Measurements from ENCODE around the gene BICC1.

Gene BICC1

DNA sequence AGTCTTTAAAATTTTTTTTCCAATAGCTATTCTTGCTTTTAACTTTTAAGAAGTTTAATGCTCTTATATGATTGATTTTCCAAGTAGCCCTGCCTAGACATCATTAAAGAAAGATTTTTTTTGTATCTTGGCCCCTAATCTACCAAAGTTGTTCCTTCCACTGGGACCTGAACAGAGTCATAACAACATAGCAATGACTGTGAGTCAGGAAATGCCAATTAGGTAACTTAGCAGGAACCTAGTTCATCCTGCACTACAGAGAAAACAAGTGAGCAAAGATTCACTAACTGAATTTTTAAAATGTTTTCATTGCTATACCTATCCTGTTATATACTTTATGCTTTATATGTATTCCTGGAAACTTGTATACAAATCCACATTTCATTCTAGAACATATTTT lies 284.7 kb downstream of the BICC1 start:
- Histone ChIP-seq H3K4me1 (ENCODE audit: control insufficient read depth in 1 of 2, insufficient read depth in 2 of 2, low read length in 2 of 2) (no peaks in the 10 kb centered on the region), H3K27me3 (ENCODE audit: low read depth, low read length) (no peaks in the 10 kb centered on the region), H3K4me3 (ENCODE audit: low read depth in 1 of 2, low read length in 2 of 2) (no peak overlapping the region), H3K36me3 (ENCODE audit: control insufficient read depth in 1 of 2, insufficient read depth in 2 of 2, low read length in 2 of 2) (no peaks in the 10 kb centered on the region), H3K9me3 (ENCODE audit: control insufficient read depth in 1 of 2, low read length in 2 of 2) (no peaks in the 10 kb centered on the region), H3K27ac (ENCODE audit: low read length) (no peak overlapping the region)

DNA sequence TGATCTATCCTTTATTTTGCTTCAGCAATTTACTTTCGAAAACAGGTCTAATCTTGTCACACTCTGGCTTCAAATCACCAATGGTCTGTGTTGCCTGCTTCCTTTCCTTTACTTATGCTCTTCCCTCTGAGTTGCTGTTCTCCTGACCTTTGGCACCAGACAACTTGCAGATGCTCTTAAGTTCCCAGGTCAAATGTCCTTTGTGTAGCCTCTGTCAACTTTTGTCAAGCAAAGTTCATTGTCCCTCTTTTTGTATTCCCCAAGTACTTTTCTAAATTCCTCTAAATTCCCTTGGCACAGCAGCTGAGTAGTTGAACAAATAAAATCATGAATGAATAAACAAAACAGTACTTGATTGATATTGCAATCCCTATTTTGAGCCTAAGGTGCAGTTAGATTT lies 289.4 kb downstream of the BICC1 start:
- H3K27ac ChIP-seq (ENCODE audit: low read length): no peak overlapping the region
- H3K9me3 ChIP-seq (ENCODE audit: control insufficient read depth in 1 of 2, low read length in 2 of 2): no peaks in the 10 kb centered on the region
- H3K36me3 ChIP-seq (ENCODE audit: control insufficient read depth in 1 of 2, insufficient read depth in 2 of 2, low read length in 2 of 2): no peaks in the 10 kb centered on the region
- H3K4me1 ChIP-seq (ENCODE audit: control insufficient read depth in 1 of 2, insufficient read depth in 2 of 2, low read length in 2 of 2): no peaks in the 10 kb centered on the region
- H3K4me3 ChIP-seq (ENCODE audit: low read depth in 1 of 2, low read length in 2 of 2): no peak overlapping the region
- no peaks in the 10 kb centered on the region for H3K27me3 ChIP-seq (ENCODE audit: low read depth, low read length)

DNA sequence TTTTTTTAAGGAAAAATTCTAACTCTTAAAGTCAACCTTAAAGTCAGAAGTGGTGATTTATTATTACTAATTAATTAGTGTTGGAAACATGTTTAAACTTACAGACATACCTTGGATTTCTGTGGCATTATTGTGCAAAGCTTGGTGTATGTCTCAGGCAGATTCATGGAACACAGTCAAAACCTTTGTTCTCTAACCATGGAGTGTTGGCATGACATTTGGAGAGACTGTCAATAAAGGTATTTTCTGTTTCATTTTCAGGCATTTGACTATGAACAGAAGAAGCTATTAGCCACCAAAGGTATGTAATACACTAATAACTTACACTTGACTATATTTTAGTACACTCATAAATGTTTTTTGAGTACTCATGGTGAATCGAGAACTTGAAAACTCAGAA lies 293.7 kb downstream of the BICC1 start:
- no peak overlapping the region for H3K27ac ChIP-seq (ENCODE audit: low read length)
- H3K4me1 ChIP-seq (ENCODE audit: control insufficient read depth in 1 of 2, insufficient read depth in 2 of 2, low read length in 2 of 2): no peaks in the 10 kb centered on the region
- no peaks in the 10 kb centered on the region for H3K36me3 ChIP-seq (ENCODE audit: control insufficient read depth in 1 of 2, insufficient read depth in 2 of 2, low read length in 2 of 2)
- H3K27me3 ChIP-seq (ENCODE audit: low read depth, low read length): no peaks in the 10 kb centered on the region
- no peak overlapping the region for H3K4me3 ChIP-seq (ENCODE audit: low read depth in 1 of 2, low read length in 2 of 2)
- H3K9me3 ChIP-seq (ENCODE audit: control insufficient read depth in 1 of 2, low read length in 2 of 2): no peaks in the 10 kb centered on the region

DNA sequence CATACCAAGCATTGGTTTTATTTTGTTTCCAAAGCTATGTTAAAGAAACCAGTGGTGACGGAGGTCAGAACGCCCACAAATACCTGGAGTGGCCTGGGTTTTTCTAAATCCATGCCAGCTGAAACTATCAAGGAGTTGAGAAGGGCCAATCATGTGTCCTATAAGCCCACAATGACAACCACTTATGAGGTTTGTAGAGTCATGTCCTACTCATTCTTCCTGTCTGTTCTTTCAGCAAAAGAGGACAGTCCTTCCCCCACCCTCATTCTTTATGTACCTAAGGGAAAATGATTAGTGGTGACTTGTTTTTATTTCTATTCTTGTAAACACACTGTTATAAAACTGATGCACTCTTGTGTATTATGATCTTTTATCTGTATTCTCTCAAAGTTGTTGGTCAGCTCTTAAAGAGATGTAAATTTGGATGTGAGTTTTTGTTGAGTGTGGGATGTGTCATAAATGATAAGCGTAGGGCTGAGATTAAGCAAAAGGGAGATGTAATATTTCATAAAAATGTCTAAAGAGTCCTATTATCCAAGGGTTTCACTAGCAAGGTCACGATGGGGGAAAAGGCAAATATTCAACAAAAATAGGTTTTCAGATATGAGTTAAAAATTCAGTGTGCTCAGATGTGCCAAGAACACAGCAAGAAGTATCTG lies 294.4 kb downstream of the BICC1 start:
- Histone ChIP-seq H3K4me1 (ENCODE audit: control insufficient read depth in 1 of 2, insufficient read depth in 2 of 2, low read length in 2 of 2) (no peaks in the 10 kb centered on the region), H3K4me3 (ENCODE audit: low read depth in 1 of 2, low read length in 2 of 2) (no peak overlapping the region), H3K27me3 (ENCODE audit: low read depth, low read length) (no peaks in the 10 kb centered on the region), H3K9me3 (ENCODE audit: control insufficient read depth in 1 of 2, low read length in 2 of 2) (no peaks in the 10 kb centered on the region), H3K27ac (ENCODE audit: low read length) (no peak overlapping the region), H3K36me3 (ENCODE audit: control insufficient read depth in 1 of 2, insufficient read depth in 2 of 2, low read length in 2 of 2) (no peaks in the 10 kb centered on the region)

DNA sequence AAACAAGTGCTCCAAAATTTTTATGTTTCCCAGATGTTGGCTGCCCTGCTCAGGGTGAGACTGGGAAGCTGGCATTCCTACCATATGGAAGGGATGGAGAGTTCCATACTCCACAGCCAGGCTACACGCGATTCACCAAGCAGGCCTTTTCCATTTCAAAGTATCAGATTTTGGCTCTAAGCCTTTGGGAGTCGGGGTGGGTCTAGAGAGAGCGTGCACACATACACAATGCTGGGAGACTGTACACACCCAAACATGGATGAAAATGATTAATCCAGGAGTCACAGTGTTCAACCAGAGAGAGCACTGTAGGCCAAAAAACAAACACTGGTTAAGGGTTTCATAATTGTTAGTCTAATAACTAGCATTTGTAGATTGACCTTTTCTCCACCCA lies 295.0 kb downstream of the BICC1 start:
- Histone ChIP-seq H3K4me3 (ENCODE audit: low read depth in 1 of 2, low read length in 2 of 2) (no peak overlapping the region), H3K4me1 (ENCODE audit: control insufficient read depth in 1 of 2, insufficient read depth in 2 of 2, low read length in 2 of 2) (no peaks in the 10 kb centered on the region), H3K9me3 (ENCODE audit: control insufficient read depth in 1 of 2, low read length in 2 of 2) (no peaks in the 10 kb centered on the region), H3K27ac (ENCODE audit: low read length) (no peak overlapping the region), H3K27me3 (ENCODE audit: low read depth, low read length) (no peaks in the 10 kb centered on the region), H3K36me3 (ENCODE audit: control insufficient read depth in 1 of 2, insufficient read depth in 2 of 2, low read length in 2 of 2) (no peaks in the 10 kb centered on the region)

DNA sequence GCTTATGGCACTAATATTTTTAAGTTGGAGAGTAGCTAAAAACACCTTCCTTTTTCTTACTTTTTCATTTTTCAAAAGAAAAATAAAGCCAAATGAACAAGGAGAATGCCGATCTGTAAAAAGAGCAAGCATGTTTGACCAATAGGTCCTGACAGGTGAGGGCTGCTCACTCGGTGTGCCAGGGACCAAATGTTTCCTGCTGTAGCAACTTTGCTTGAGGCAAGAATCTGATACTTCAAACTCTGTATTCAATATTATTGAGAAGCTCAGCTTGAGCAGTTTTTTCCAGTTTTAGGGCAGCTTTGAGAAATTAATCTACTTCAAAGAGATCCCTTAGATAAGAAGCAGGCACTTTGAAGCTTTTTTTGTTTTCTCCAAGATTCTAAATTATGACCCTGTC lies 298.1 kb downstream of the BICC1 start:
- H3K27ac ChIP-seq (ENCODE audit: low read length): no peak overlapping the region
- H3K4me1 ChIP-seq (ENCODE audit: control insufficient read depth in 1 of 2, insufficient read depth in 2 of 2, low read length in 2 of 2): no peaks in the 10 kb centered on the region
- no peaks in the 10 kb centered on the region for H3K9me3 ChIP-seq (ENCODE audit: control insufficient read depth in 1 of 2, low read length in 2 of 2)
- no peak overlapping the region for H3K4me3 ChIP-seq (ENCODE audit: low read depth in 1 of 2, low read length in 2 of 2)
- no peaks in the 10 kb centered on the region for H3K27me3 ChIP-seq (ENCODE audit: low read depth, low read length)
- H3K36me3 ChIP-seq (ENCODE audit: control insufficient read depth in 1 of 2, insufficient read depth in 2 of 2, low read length in 2 of 2): no peaks in the 10 kb centered on the region

DNA sequence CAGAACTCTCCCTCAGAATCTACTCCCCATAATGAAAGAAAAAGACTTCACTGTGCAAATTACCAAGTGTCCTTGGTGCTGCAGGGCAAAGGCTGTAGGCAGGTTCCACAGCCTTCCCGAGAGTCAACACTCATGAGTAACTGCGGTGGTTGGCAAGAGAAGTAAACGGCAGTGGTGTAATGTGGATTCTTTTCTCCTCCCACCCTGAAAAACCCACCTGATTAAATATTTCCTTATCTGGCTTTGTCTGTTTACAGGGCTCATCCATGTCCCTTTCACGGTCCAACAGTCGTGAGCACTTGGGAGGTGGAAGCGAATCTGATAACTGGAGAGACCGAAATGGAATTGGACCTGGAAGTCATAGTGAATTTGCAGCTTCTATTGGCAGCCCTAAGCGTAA lies 300.9 kb downstream of the BICC1 start:
- Histone ChIP-seq H3K9me3 (ENCODE audit: control insufficient read depth in 1 of 2, low read length in 2 of 2) (no peaks in the 10 kb centered on the region), H3K4me3 (ENCODE audit: low read depth in 1 of 2, low read length in 2 of 2) (no peak overlapping the region), H3K36me3 (ENCODE audit: control insufficient read depth in 1 of 2, insufficient read depth in 2 of 2, low read length in 2 of 2) (no peaks in the 10 kb centered on the region), H3K27me3 (ENCODE audit: low read depth, low read length) (no peaks in the 10 kb centered on the region), H3K27ac (ENCODE audit: low read length) (no peak overlapping the region), H3K4me1 (ENCODE audit: control insufficient read depth in 1 of 2, insufficient read depth in 2 of 2, low read length in 2 of 2) (peaks cover 0 to 2% of the 10 kb centered on the region in 2 donors)

DNA sequence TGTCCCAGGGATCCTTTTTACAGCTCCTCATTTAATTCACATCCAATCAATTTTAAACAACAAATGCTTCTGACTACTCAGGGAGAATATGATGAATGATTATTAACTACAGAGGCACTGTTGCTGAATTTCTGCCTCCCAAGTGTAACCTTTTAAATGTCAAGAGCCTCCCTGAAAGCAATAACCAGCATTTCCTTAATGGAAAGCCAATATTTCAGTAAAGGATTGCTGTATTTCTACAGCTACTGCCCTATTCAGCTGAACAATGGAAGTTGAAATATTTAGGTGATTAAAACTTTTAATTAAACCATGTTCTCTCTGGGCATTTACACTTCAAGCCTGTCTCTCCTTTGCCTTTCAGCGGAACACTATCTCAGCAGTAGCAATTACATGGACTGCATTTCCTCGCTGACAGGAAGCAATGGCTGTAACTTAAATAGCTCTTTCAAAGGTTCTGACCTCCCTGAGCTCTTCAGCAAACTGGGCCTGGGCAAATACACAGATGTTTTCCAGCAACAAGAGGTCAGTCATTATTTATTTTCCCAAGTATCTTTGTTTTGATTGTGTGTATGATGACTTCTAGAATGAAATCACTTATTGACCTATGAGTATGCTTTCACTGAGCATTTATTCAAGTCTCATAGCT lies 304.7 kb downstream of the BICC1 start:
- Histone ChIP-seq H3K4me3 (ENCODE audit: low read depth in 1 of 2, low read length in 2 of 2) (no peak overlapping the region), H3K27ac (ENCODE audit: low read length) (no peak overlapping the region), H3K27me3 (ENCODE audit: low read depth, low read length) (no peaks in the 10 kb centered on the region), H3K36me3 (ENCODE audit: control insufficient read depth in 1 of 2, insufficient read depth in 2 of 2, low read length in 2 of 2) (no peaks in the 10 kb centered on the region), H3K9me3 (ENCODE audit: control insufficient read depth in 1 of 2, low read length in 2 of 2) (no peaks in the 10 kb centered on the region), H3K4me1 (ENCODE audit: control insufficient read depth in 1 of 2, insufficient read depth in 2 of 2, low read length in 2 of 2) (peaks cover 0 to 10% of the 10 kb centered on the region in 2 donors)

DNA sequence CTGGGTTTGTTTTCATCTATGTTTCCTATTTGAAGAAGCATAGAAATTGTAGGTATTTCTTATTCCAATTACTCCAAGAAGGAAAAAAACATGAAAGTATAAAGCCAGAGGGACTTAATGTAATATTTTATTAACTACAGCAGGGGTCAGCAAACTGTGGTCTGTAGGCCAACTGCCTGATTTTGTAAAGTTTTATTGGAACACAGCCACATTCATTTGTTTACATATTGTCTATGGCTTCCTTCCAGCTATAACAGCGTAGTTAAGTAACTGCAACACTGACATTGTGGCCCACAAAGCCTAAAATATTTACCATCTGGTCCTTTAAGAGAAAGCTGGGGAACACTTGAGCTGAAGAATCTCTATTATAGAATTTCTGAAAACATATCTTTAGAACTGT lies 306.2 kb downstream of the BICC1 start:
- H3K27me3 ChIP-seq (ENCODE audit: low read depth, low read length): no peaks in the 10 kb centered on the region
- no peaks in the 10 kb centered on the region for H3K36me3 ChIP-seq (ENCODE audit: control insufficient read depth in 1 of 2, insufficient read depth in 2 of 2, low read length in 2 of 2)
- no peak overlapping the region for H3K4me3 ChIP-seq (ENCODE audit: low read depth in 1 of 2, low read length in 2 of 2)
- H3K9me3 ChIP-seq (ENCODE audit: control insufficient read depth in 1 of 2, low read length in 2 of 2): no peaks in the 10 kb centered on the region
- H3K4me1 ChIP-seq (ENCODE audit: control insufficient read depth in 1 of 2, insufficient read depth in 2 of 2, low read length in 2 of 2): peaks cover 0 to 10% of the 10 kb centered on the region in 2 donors
- no peak overlapping the region for H3K27ac ChIP-seq (ENCODE audit: low read length)

DNA sequence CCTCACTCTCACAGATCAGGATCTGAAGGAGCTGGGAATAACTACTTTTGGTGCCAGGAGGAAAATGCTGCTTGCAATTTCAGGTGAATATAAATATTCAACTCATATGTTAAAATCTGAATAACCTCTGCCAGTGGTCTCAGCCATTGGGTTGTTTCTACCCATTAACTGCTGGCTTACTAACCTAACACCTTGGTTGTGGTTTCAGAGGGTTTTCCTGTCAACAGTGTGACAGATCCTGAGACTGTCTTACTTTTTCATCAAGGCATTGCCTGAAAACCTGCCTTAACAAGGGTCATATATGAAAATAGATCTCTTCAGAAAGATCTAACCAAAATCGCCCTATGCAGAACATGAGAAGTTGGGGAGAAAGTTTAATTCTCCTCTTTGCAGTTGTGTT lies 307.7 kb downstream of the BICC1 start:
- no peaks in the 10 kb centered on the region for H3K27me3 ChIP-seq (ENCODE audit: low read depth, low read length)
- no peak overlapping the region for H3K4me3 ChIP-seq (ENCODE audit: low read depth in 1 of 2, low read length in 2 of 2)
- H3K27ac ChIP-seq (ENCODE audit: low read length): no peak overlapping the region

DNA sequence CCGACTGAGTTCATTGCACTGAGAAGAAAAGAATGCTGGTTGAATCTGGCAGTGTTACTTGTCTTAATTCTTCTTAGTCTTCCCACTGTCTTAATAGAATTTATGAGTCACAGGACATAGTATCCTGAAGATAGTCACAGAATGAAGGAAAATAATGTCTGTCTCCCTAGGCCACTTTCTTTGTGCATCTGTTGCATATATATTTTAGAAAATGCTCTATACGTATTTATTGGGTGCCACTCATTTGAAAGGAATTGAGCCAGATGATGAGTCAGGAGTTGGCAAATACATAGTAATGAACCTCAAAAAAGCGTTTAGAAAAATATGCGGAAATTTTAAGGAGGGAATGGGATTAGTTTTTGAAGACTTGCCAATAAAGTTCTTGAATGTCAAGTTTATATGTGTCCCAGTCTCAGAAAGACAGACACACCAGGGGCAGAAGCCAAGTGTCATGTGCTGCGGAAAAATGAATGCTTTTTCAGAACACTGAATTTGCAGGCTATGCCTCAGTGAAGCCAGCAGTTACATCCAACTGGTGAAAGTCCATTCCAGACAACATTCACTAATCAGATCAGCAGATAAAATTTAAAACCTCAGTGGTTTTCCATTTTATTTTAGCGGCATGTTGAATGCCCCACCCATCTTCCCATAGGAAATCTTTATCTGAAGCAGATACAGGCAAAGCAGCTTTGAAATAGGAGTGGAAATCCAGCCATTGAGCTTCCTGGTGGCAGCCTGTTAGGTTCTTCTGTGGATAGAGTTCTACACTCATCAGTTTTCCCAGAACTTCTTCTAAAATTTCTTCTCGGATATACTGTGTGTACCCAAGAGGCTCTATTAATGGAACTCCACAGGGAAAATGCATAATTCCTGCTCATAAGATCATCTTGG lies 308.4 kb downstream of the BICC1 start:
- H3K4me3 ChIP-seq (ENCODE audit: low read depth in 1 of 2, low read length in 2 of 2): no peak overlapping the region
- H3K36me3 ChIP-seq (ENCODE audit: control insufficient read depth in 1 of 2, insufficient read depth in 2 of 2, low read length in 2 of 2): no peaks in the 10 kb centered on the region
- H3K27ac ChIP-seq (ENCODE audit: low read length): no peak overlapping the region
- no peaks in the 10 kb centered on the region for H3K9me3 ChIP-seq (ENCODE audit: control insufficient read depth in 1 of 2, low read length in 2 of 2)
- H3K27me3 ChIP-seq (ENCODE audit: low read depth, low read length): no peaks in the 10 kb centered on the region
- peaks cover 0 to 10% of the 10 kb centered on the region in 2 donors for H3K4me1 ChIP-seq (ENCODE audit: control insufficient read depth in 1 of 2, insufficient read depth in 2 of 2, low read length in 2 of 2)

More for the DNA sequence above, 307.7 kb downstream of the BICC1 start:
- peaks cover 0 to 10% of the 10 kb centered on the region in 2 donors for H3K4me1 ChIP-seq (ENCODE audit: control insufficient read depth in 1 of 2, insufficient read depth in 2 of 2, low read length in 2 of 2)
- no peaks in the 10 kb centered on the region for H3K36me3 ChIP-seq (ENCODE audit: control insufficient read depth in 1 of 2, insufficient read depth in 2 of 2, low read length in 2 of 2)
- H3K9me3 ChIP-seq (ENCODE audit: control insufficient read depth in 1 of 2, low read length in 2 of 2): no peaks in the 10 kb centered on the region

Measured in muscle layer of duodenum (tissue), 2 donors.